ENCODE data around the gene ATP13A1.

ATP13A1 gene

DNA sequence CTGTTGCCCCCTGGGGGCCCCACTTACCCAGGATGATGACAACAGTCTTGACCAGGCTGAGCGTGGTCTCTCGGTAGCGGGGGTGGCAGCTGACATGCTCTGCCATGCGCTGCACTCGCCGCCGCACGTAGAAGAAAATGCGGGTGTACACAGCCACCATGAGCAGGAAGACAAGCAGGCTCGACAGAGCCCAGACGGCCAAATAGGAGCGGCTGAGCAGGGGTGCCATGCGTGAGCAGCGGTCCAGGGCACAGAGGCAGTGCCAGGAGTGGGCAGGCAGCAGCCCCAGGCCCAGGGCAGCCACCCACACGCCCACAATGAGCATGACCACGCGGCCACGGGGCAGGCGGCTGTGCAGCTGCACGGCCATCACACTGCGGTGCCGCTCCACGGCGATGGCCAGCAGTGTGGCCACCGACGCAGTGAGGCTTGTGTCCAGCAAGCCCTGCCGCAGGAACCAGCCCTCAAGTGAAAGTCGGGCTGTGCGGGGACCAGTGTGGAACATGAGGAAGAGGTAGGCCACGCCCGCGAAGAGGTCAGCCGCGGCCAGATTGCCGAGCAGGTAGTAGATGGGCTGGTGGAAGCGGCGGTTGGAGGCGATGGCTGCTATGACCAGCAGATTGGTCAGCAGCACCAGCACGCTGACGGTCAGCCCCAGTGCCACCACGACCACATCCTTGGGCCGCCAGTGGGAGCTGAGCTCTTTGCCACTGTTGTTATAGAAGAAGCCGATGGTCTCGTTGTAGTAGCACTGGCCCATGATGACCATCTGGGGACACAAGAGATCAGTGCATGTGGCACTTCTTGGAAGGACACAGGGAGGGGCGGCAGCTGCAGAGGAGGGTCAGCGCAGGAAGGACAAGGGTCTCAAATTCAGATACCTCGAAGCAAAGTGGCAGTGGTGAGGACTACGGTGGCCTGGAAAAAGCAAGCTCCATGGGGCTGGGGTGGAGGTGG is 36.7 kb downstream of the ATP13A1 start:
- H3K4me3 ChIP-seq (ENCODE audit: low read length) = no peak overlapping the region
- TF ChIP-seq CTCF (conservative IDR thresholded peaks at IDR 0.05; ENCODE audit: low read depth, low read length) = no peak
- no peak for DNase-seq (ENCODE audit: low read depth)

DNA sequence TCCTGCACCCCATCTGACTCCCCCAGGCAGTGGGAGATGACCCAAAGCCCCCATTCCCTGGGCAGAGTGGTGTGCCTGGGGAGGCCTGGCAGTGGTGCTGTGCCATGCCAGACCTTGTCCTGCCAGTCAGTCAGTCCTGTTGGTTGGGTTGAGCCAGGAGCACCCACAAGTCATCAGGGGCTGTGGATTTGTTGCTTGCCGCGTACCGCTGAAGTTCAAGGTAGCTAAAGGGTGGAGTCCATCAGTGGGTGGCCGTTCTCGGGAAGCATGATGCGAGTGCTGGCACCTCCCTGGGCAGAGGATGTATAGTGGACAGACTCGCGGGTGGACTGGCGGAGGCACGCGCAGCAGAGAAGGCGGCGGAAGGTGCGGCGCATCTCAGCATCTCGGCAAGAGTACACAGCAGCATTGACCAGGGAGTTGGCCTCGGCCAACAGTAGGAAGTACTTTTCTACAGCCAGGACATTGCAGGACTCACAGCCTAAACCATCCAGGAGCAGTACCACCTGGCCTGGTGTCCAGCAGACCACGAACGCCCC is 39.4 kb downstream of the ATP13A1 start:
- H3K4me3 ChIP-seq (ENCODE audit: low read length) = no peak overlapping the region
- no peak for DNase-seq (ENCODE audit: low read depth)
- TF ChIP-seq CTCF (conservative IDR thresholded peaks at IDR 0.05; ENCODE audit: low read depth, low read length) = no peak

DNA sequence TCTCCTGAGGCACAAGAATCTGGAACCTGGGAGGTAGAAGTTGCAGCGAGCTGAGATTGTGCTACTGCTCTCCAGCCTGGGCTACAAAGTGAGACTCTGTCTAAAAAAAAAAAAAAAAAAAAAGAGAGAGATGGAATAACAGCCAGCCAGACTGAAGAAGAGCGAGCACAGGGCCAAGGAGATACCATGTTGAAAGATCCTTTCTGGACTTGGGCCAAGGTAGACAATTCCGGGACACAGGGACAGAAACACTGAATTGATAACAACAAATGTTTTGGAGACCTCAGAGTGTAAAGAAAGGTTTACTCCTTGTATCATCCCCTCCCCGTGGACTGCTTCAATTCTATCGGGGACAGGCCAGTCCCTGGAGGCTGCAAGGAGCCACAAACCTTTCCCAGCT is 40.1 kb downstream of the ATP13A1 start:
- DNase-seq (ENCODE audit: low read depth) = no peak
- TF ChIP-seq CTCF (conservative IDR thresholded peaks at IDR 0.05; ENCODE audit: low read depth, low read length) = no peak
- no peak overlapping the region for H3K4me3 ChIP-seq (ENCODE audit: low read length)

DNA sequence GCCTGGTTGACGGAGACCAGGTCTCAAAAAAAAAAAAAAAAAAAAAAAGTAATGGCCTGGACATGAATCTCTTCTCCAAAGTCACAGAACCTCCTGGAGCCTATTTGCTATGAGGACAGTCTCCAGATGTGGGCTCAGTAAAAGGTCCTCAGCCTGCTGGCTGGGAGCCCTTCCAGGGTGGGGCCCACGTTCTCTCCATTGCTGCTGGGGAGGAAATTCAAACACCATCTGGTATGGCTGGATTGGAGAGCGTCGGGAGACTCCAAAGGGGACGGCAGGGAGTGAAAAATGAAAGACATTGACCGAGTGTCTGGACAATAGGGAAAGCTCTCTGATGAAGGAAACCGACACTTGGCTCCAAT is 43.6 kb downstream of the ATP13A1 start:
- no peak overlapping the region for H3K4me3 ChIP-seq (ENCODE audit: low read length)
- TF ChIP-seq CTCF (conservative IDR thresholded peaks at IDR 0.05; ENCODE audit: low read depth, low read length) = no peak
- DNase-seq (ENCODE audit: low read depth) = no peak

DNA sequence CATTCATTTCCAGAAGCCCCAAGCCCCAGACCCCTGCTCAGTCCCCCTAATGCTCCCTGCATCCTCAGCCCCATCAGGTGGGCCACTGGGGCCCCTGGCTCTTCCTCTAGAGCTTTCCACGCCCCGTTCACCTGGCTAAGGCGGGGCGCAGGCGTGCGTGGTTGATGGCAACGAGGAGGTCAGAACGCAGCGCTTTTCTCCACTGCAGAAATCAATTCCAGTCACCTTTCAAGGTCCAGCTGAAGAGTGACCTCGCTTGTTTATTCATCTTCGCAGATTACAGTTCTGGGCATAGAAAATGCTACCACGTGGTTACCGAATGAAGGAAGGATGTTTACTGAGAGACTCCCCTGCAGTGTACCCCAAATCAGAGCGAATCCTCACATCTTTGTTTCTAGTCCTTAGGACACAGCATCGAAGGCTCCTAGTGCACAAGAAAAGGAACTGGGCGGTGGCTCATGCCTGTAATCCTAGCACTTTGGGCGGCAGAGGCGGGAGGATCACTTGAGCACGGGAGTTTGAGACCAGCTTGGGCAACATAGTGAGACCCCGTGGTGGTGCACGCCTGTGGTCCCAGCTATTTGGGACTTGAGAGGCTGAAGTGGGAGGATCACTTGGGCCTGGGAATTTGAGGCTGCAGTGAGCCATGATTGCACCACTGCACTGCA is 44.2 kb downstream of the ATP13A1 start:
- H3K4me3 ChIP-seq (ENCODE audit: low read length) = peak overlapping the region; percentile 49
- TF ChIP-seq CTCF (conservative IDR thresholded peaks at IDR 0.05; ENCODE audit: low read depth, low read length) = no peak
- no peak for DNase-seq (ENCODE audit: low read depth)

DNA sequence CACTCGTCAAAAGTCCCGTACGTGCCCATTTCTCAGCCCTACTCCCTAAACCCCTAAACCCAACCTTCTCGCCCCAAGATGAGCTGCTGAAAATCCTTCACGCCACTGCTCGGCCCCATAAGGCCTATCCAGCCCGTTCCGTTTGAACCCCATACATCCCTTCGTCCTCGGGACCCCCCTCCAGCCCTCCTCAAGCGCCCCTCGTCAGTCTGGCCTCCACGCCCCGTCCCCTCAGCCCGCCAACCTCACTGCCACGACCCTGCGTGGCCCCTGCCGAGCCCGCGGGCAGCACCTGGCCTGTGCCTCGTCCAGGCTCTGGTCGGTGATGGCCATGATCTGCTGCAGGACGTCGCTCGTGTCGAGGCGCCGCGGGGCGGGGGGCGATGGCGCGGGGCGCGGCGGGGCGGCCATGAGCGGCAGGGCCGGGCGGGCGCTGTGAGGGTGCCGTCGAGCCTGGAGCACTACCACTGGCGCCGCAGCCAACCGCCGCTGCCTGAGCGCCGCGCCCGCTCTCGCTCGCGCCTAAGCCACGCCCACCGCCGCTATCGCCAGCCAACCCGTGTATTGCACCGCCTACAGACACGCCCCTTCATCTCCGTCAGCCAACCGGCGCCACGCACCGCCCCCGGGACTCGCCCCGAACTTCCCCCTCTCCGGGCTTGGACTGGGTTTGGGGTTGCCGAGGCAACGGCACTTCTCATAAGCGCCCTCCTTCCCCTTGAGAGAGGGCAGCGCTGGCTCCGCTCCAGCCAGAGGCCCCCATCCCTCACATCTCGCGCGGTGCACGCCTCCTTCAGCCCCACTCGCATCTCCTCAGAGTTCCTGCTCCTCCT is 45.0 kb downstream of the ATP13A1 start, which contains the start of gene PBX4:
Gene PBX4 (minus strand): TSS at position 469 of the 833 bp plus-strand sequence. CDS start 58 bp downstream, at position 411.
- TF ChIP-seq CTCF (conservative IDR thresholded peaks at IDR 0.05; ENCODE audit: low read depth, low read length) = no peak
- DNase-seq (ENCODE audit: low read depth) = peak; percentile 49
- H3K4me3 ChIP-seq (ENCODE audit: low read length) = peak within 1 kb of the TSS; percentile 51
